GM04504 (cell line): ENCODE measurements around the gene DSEL.
A peak's percentile ranks its signal among the peaks of the same experiment; 100 is the strongest.

ENCODE experiments used
- DNase-seq: peaks from one replicate; pipeline ENCODE4 v3.0.0-alpha.2; 2012; ENCODE audit warnings: low read depth

The DSEL gene

GRCh38 chr18:67516539-67517443 lies at the start of gene DSEL:
DSEL (minus strand) TSS chr18:67516720; CDS start chr18:67514608, 2,112 bp downstream.
- peak; percentile 90 for DNase-seq

- no peak for DNase-seq
These were observed 36.9 kb upstream of the DSEL start for GRCh38 chr18:67553437-67553836.

DNA sequence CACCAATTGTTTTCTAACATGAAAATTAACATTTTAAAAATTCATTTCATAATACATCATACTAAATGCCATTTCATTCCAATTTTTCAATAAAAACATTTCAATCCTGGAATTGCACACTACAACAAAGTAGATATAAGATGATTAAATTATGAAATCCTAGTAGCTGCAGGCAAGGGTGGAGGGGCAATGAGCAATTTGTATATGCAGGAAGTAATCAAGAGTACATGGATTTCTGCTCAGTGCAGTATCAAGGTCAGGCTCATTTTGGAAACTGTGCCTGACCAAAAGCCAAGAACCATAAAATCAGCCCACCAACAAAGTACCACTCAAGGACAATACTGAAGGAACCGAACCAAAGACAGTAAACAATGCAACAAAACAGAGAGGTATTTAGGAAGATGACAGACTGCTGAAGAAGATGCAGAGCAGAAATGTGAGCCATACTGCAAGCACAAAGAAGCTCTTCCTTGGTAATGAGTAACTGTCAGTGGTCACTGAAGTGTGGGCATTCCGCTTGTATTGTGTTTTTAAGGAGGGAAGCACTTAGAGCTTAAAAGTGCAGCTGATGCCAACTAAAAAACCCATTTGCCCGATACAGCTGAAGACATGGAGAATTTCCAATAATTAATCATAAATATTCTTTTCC lies 34.5 kb upstream of the DSEL start:
- no peak for DNase-seq

GRCh38 chr18:67549946-67550345 lies 33.4 kb upstream of the DSEL start:
- no peak for DNase-seq

- DNase-seq, result no peak
These were observed 29.2 kb upstream of the DSEL start for GRCh38 chr18:67545681-67546080.

GRCh38 chr18:67540559-67540958 lies 24.0 kb upstream of the DSEL start:
- no peak for DNase-seq

DNA sequence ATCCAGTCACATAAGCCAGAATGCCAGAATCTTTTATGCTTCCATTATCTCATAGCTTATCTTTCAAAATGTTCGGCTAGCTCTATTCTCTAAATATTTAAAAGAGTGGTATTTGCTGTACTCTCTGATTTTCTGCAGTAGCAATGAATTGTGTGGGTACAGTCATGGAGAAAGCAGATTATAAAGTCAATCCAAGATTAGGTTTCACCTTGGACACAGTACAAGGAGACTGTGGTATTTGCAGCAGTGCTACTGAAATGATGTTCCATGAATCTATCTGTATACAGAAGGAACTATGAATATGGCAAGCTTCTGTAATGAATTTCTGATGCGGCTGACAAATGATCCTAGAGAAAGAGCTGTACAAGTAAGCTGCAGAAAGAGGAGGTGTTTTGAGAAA lies 15.4 kb upstream of the DSEL start:
- DNase-seq, result no peak

GRCh38 chr18:67525328-67526099 lies 9.0 kb upstream of the DSEL start:
- peak; percentile 95 for DNase-seq

GRCh38 chr18:67520351-67520921 lies 3.9 kb upstream of the DSEL start:
- DNase-seq, result peak; percentile 87

- peak; percentile 64 for DNase-seq
These were observed 3.1 kb upstream of the DSEL start for GRCh38 chr18:67519592-67519991.

- DNase-seq, result no peak
These were observed 2.0 kb upstream of the DSEL start for GRCh38 chr18:67518566-67518965.

DNA sequence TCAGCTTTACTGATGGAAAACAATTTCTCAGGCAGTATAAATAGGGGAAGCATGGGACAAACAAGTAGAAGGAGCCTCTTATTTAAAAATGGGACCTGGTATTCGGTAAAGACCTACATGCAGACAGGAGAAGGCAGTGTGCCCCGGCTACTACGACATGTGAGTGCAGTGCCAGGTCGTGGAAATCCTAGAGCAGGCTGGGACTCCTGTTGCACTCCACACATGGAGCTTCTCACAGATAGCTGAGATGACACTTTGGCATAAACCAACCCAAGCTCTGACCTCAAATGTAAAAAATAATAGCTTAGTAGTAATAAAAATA lies 885 bp upstream of the DSEL start:
- DNase-seq, result no peak

GRCh38 chr18:67515942-67516538 lies 480 bp downstream of the DSEL start:
- peak; percentile 67 for DNase-seq

DNA sequence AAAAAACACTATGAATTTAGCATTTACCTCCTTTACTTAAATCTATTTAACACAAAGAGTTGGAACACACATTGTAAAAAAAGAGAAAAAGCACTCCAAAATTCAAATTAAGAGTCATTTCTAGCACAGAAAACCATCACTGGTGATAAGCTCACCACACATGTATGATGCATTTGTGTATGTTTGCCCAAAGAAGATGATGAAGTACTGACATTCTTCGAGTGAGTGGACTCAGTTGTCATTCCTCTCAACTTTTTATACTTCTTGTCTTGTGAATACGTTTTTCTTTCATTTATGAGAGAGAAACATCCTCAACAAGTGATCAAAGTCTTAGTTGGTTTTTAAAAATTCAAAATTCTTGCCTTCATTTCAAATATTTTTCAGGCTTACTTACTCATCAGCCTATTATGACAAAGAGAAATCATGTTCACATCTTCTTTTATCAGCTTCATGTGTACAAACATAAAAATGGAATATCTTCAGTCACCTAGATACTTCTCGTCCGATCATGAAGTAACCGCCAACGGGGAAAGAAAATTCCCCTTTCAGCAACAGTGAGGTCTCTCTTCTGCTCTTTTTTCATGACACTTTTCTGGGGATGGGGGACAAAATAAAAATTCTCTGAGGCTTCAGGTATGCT lies 1.5 kb downstream of the DSEL start:
- DNase-seq, result no peak

DNA sequence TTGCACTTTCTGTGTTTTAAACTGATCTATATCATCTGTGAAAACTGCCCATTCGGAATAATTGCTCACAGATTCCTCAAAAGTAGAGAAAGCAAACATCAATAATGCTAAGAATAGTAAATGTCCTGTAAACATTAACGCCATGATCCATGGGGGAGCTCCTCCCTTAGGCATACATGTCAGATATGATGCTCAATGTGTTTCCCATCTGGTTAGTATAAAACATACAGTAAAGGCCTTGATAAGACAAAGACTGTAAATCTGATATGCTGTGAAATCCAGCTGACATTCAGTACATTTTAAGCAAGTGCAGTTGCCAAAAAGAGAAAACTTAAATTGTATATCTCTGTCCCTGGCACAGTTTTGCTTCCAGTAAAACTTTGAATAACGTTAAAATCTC lies 2.1 kb downstream of the DSEL start:
- DNase-seq, result no peak

DNA sequence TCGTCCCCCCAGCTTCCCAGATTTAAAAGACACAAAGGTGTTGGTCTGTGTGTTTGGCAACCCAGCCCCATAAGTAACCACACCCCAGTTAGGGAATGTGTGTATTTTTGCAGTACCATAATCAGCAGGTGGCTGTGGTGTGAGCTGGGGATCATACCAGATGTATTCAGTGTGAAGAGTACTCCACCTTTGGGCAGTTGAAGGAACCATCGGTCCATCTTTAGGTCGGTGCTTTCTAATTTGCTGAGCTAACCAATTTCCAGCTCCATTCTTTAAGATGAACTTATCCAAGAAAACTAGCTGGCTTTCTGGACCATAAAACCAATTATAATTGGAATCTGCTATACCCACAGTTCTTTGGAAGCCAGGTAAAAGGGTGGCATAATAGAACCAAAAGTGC lies 3.2 kb downstream of the DSEL start:
- DNase-seq, result no peak

DNA sequence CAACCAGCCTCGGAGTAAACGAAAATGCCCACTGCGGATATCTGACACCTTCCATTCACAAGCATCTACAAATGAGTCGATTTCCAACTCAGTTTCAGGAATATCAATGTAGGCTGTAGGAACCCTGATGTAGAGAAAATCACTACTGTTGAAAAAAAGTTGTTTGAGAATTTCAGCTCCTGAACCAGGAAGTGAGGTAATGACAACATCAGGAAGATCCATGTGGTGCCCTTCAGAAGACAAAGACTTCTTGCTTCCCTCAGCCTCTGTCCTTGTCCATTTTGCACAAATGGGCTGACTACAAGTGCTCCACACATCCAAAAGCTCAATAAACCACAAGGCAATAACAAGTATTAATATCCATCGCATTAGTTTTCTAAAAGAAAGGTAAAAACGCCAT lies 4.7 kb downstream of the DSEL start:
- no peak for DNase-seq

DNA sequence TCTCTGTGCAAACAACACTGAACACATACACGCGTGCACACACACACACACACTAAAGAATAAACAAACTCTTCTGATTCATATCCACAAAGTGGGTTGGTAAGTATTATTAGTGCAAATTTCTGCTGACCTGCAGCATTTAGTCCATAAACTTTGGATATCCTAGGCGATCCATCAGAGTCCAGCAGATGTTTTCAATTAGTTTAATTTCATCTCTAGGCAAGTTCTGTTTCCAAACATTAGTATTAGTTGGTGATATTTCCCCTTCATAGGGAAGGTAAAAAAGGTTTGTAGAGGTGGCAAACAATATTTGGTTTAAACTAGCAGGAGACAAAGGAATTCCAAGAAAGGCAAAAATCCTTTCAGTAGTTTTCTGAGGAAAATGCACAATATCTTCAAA lies 5.7 kb downstream of the DSEL start:
- no peak for DNase-seq

GRCh38 chr18:67509741-67510391 lies 6.7 kb downstream of the DSEL start:
- DNase-seq, result no peak

GRCh38 chr18:67508146-67508545 lies 8.4 kb downstream of the DSEL start:
- DNase-seq, result no peak

DNA sequence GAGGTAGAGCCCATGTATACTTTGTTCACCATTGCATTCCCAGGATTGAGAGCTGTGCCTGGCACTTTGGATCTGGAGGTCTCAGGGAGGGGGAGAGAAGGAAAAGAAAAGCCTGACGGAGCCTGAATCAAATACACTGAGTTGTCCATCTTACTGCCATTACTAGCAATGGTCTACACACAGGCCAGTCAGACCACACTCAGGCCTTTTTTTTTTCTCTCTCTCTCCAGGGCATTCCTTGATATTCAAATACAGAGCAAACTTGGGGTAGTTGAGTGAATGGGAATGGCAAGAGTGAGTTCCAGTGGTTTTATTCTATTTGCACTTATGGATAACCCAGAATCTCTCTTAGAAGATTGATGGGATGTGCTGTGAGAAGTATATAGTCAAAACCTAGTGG lies 11.8 kb downstream of the DSEL start:
- DNase-seq, result no peak
